ENCODE measurements around the gene GLMP.

GLMP gene

GRCh38 chr1:156284757-156285156, 10.7 kb downstream of the GLMP start:
- no peak for DNase-seq

GRCh38 chr1:156284112-156284511, 11.4 kb downstream of the GLMP start, which contains the start of gene TMEM79:
TMEM79 (plus strand) TSS chr1:156284325; CDS start chr1:156285227, 902 bp downstream.
- no peak for DNase-seq

GRCh38 chr1:156283521-156283920, 12.0 kb downstream of the GLMP start:
- no peak for DNase-seq

- peak; percentile 85 for DNase-seq
Measured at GRCh38 chr1:156282479-156283222, 12.8 kb downstream of the GLMP start, which contains the start of gene SMG5. SMG5 (minus strand) TSS chr1:156282825; CDS start chr1:156282680, 145 bp downstream.

- no peak for DNase-seq
Measured at GRCh38 chr1:156281693-156282478, 13.6 kb downstream of the GLMP start.

- DNase-seq, result no peak
Measured at GRCh38 chr1:156281281-156281680, 14.2 kb downstream of the GLMP start.

- DNase-seq, result no peak
Measured at GRCh38 chr1:156279837-156280236, 15.6 kb downstream of the GLMP start.

- no peak for DNase-seq
Measured at GRCh38 chr1:156276966-156277381, 18.5 kb downstream of the GLMP start.

- no peak for DNase-seq
Measured at GRCh38 chr1:156276532-156276931, 18.9 kb downstream of the GLMP start.

GRCh38 chr1:156270314-156270713, 25.2 kb downstream of the GLMP start:
- no peak for DNase-seq

GRCh38 chr1:156268336-156268735, 27.1 kb downstream of the GLMP start:
- DNase-seq, result no peak

GRCh38 chr1:156266051-156266450, 29.4 kb downstream of the GLMP start:
- no peak for DNase-seq

- no peak for DNase-seq
Measured at GRCh38 chr1:156263288-156263655, 32.2 kb downstream of the GLMP start.

- no peak for DNase-seq
Measured at GRCh38 chr1:156262461-156263287, 32.8 kb downstream of the GLMP start.

- DNase-seq, result no peak
Measured at GRCh38 chr1:156260896-156261295, 34.6 kb downstream of the GLMP start.

GRCh38 chr1:156259805-156260204, 35.7 kb downstream of the GLMP start:
- no peak for DNase-seq

- DNase-seq, result no peak
Measured at GRCh38 chr1:156258859-156259258, 36.6 kb downstream of the GLMP start.

GRCh38 chr1:156257711-156258110, 37.8 kb downstream of the GLMP start:
- peak; percentile 21 for DNase-seq

GRCh38 chr1:156253634-156254033, 41.8 kb downstream of the GLMP start:
- DNase-seq, result no peak

GRCh38 chr1:156251527-156251926, 44.0 kb downstream of the GLMP start:
- DNase-seq, result no peak

- DNase-seq, result no peak
Measured at GRCh38 chr1:156249593-156249992, 45.9 kb downstream of the GLMP start.

- DNase-seq, result no peak
Measured at GRCh38 chr1:156248323-156248683, 47.2 kb downstream of the GLMP start.
